Measurements from ENCODE around the gene GLI3. TPM values are rescaled to one million over a fixed set of nuclear protein-coding genes. Genes with fewer than 3 reads are reported as not detected.

GLI3 gene
- total and polyA plus RNA-seq, 2 donors from 2014 or later: 0.92 to 11.1 TPM

DNA sequence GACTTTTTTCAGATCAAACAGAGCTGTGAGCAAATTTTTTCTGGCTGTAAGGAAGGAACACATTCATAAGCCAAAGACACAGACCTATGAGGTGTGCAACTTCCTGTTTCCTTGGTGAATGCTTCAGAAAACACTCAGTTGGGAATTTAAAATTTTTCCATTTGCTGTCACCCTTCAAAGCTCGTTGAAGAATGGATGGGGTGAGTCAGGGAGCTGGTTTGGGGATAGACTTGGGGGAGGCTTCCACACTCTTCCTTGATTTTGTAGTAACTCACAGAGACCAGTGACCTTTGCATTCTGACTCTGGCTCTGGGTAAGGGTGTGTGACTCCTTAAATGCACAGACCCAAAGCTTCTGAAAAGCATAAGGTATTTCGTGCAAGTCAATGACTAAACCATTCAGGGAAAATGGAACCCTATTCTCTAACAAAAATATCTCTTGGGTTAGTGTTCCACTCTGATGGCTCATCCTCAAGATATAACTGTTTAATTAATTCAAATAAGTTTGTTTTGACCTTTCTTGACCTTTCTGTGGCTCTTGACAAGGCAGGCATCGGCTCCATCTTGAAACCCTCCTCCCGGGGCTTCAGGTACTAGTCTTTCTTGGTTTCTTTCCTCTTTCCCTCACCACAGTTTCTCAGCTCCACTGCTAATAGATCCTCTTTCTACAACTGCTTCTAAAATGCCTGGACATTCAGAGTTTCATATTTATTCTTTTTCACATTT, 306.3 kb downstream of the GLI3 start:
- no peak overlapping the region for H3K27ac ChIP-seq (ENCODE audit: low read depth in 2 of 2, low read length in 2 of 2)
- H3K36me3 ChIP-seq (ENCODE audit: control insufficient read depth in 2 of 3, insufficient read depth in 3 of 3, low read length in 3 of 3): no peaks in the 10 kb centered on the region
- DNase-seq (no peak), FAIRE-seq (no peak)
- H3K9me3 ChIP-seq (ENCODE audit: control insufficient read depth in 2 of 3, insufficient read depth in 1 of 3, low read length in 3 of 3): no peaks in the 10 kb centered on the region
- H3K4me3 ChIP-seq (ENCODE audit: low read length in 3 of 3): no peak overlapping the region
- no peak overlapping the region for H3K9ac ChIP-seq (ENCODE audit: low read length in 3 of 3)
- TF ChIP-seq, protein P1, sequence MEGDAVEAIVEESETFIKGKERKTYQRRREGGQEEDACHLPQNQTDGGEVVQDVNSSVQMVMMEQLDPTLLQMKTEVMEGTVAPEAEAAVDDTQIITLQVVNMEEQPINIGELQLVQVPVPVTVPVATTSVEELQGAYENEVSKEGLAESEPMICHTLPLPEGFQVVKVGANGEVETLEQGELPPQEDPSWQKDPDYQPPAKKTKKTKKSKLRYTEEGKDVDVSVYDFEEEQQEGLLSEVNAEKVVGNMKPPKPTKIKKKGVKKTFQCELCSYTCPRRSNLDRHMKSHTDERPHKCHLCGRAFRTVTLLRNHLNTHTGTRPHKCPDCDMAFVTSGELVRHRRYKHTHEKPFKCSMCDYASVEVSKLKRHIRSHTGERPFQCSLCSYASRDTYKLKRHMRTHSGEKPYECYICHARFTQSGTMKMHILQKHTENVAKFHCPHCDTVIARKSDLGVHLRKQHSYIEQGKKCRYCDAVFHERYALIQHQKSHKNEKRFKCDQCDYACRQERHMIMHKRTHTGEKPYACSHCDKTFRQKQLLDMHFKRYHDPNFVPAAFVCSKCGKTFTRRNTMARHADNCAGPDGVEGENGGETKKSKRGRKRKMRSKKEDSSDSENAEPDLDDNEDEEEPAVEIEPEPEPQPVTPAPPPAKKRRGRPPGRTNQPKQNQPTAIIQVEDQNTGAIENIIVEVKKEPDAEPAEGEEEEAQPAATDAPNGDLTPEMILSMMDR (IDR thresholded peaks at IDR 0.05; ENCODE audit: borderline replicate concordance, extremely low read depth, insufficient read depth): no peak
- intact Hi-C loops (cut with DNase I): no loop called here
- H3K4me1 ChIP-seq (ENCODE audit: control insufficient read depth in 2 of 3, insufficient read depth in 2 of 3, low read depth in 1 of 3, low read length in 3 of 3): no peaks in the 10 kb centered on the region
- no peaks in the 10 kb centered on the region for H3K27me3 ChIP-seq (ENCODE audit: control insufficient read depth, insufficient read depth, low read length)

DNA sequence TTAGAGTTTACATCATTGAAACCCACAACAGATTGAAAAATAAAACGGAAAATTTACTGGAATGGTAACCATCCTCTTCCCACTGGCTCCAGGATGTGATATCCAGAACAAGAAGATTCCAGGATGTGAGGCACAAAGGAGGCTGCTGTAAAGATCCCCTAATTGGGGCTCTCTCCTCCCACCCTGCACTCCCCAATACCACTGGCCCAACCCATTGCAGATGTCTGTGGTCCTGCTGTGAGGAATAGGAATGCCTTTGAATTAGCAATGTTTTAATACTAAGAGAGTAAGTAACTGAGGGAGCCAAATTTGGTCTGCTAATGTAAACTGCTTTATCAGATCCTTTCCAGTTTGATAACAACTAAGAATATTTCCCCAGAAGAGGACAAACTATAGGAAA, 308.2 kb downstream of the GLI3 start:
- Histone ChIP-seq H3K4me3 (ENCODE audit: low read length in 3 of 3) (no peak overlapping the region), H3K27me3 (ENCODE audit: control insufficient read depth, insufficient read depth, low read length) (no peaks in the 10 kb centered on the region), H3K36me3 (ENCODE audit: control insufficient read depth in 2 of 3, insufficient read depth in 3 of 3, low read length in 3 of 3) (no peaks in the 10 kb centered on the region), H3K9ac (ENCODE audit: low read length in 3 of 3) (no peak overlapping the region), H3K4me1 (ENCODE audit: control insufficient read depth in 2 of 3, insufficient read depth in 2 of 3, low read depth in 1 of 3, low read length in 3 of 3) (no peaks in the 10 kb centered on the region), H3K9me3 (ENCODE audit: control insufficient read depth in 2 of 3, insufficient read depth in 1 of 3, low read length in 3 of 3) (no peaks in the 10 kb centered on the region), H3K27ac (ENCODE audit: low read depth in 2 of 2, low read length in 2 of 2) (no peak overlapping the region)
- FAIRE-seq: no peak
- TF ChIP-seq, protein P1 (IDR thresholded peaks at IDR 0.05; ENCODE audit: borderline replicate concordance, extremely low read depth, insufficient read depth): no peak
- DNase-seq: no peak
- intact Hi-C loops (cut with DNase I): no loop called here

DNA sequence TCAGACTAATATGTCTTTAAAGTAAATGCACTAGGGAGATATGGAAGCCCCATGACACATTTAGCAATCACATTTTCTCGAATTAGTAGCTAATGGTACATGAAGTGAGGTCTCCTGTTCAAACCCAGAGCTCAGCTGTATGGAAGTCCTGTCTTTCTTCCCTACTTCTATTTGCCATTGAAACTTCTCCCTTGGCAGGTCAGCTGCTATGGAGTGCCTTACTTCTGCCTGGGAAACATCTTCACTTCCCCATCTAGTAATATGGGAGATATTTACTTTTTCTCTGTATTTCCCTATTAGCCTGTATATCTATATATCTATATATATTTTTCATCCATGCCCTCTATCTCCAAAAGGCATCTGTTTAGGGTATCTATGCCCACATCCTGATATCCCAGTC, 308.8 kb downstream of the GLI3 start:
- no peak overlapping the region for H3K27ac ChIP-seq (ENCODE audit: low read depth in 2 of 2, low read length in 2 of 2)
- intact Hi-C loops (cut with DNase I): no loop called here
- DNase-seq (no peak), FAIRE-seq (no peak)
- H3K27me3 ChIP-seq (ENCODE audit: control insufficient read depth, insufficient read depth, low read length): no peaks in the 10 kb centered on the region
- TF ChIP-seq, protein P1 (IDR thresholded peaks at IDR 0.05; ENCODE audit: borderline replicate concordance, extremely low read depth, insufficient read depth): no peak
- H3K36me3 ChIP-seq (ENCODE audit: control insufficient read depth in 2 of 3, insufficient read depth in 3 of 3, low read length in 3 of 3): no peaks in the 10 kb centered on the region
- no peak overlapping the region for H3K4me3 ChIP-seq (ENCODE audit: low read length in 3 of 3)
- H3K9ac ChIP-seq (ENCODE audit: low read length in 3 of 3): no peak overlapping the region
- no peaks in the 10 kb centered on the region for H3K4me1 ChIP-seq (ENCODE audit: control insufficient read depth in 2 of 3, insufficient read depth in 2 of 3, low read depth in 1 of 3, low read length in 3 of 3)
- H3K9me3 ChIP-seq (ENCODE audit: control insufficient read depth in 2 of 3, insufficient read depth in 1 of 3, low read length in 3 of 3): no peaks in the 10 kb centered on the region

DNA sequence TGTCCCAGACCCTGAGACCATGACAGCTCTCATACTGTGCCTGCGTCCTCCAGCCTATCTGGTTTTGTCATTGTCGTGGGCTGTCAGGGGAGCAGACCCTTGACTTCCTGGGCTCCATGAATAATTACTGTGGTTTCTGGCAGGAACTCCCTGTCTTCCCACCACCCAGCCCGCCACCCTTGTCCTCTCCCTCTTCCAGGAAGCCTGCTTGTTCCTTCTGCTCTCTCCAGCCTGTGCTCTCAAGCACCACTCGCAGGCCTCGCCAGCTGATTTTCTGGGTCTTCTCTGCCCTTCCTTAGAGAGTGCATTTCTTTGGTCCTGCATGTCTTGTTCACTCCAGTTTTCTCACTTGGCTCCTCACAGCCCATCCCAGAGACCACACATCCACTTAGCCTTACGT, 309.6 kb downstream of the GLI3 start:
- Histone ChIP-seq H3K27ac (ENCODE audit: low read depth in 2 of 2, low read length in 2 of 2) (no peak overlapping the region), H3K9ac (ENCODE audit: low read length in 3 of 3) (no peak overlapping the region), H3K4me1 (ENCODE audit: control insufficient read depth in 2 of 3, insufficient read depth in 2 of 3, low read depth in 1 of 3, low read length in 3 of 3) (no peaks in the 10 kb centered on the region), H3K9me3 (ENCODE audit: control insufficient read depth in 2 of 3, insufficient read depth in 1 of 3, low read length in 3 of 3) (no peaks in the 10 kb centered on the region), H3K36me3 (ENCODE audit: control insufficient read depth in 2 of 3, insufficient read depth in 3 of 3, low read length in 3 of 3) (no peaks in the 10 kb centered on the region), H3K27me3 (ENCODE audit: control insufficient read depth, insufficient read depth, low read length) (no peaks in the 10 kb centered on the region), H3K4me3 (ENCODE audit: low read length in 3 of 3) (no peak overlapping the region)
- DNase-seq: peak in 1 of 5 donors; percentile 73
- no peak for FAIRE-seq
- TF ChIP-seq, protein P1 (IDR thresholded peaks at IDR 0.05; ENCODE audit: borderline replicate concordance, extremely low read depth, insufficient read depth): no peak
- intact Hi-C loops (cut with DNase I): no loop called here

Data from kidney (tissue), 14 donors.